Smooth muscle cell (in vitro differentiated cells): Measurements from ENCODE around the gene FBXW7. TPM values are rescaled to one million over a fixed set of nuclear protein-coding genes. Genes with fewer than 3 reads are reported as not detected.

Experiments
- DNase-seq: peaks from one replicate; lab custom pipeline; 2025; ENCODE audit not compliant: unreplicated experiment; lab: John Stamatoyannopoulos, UW
- H2AFZ ChIP-seq: fragments of 200-600 bp; sonication (generic); 2 replicates; pipeline ENCODE4 v1.6.0; 2016; ENCODE audit warnings: antibody characterized with exemption, low read depth, mild to moderate bottlenecking
- H3F3A ChIP-seq: fragments of 200-600 bp; sonication (generic); 2 replicates; pipeline ENCODE4 v1.6.0; 2017; ENCODE audit warnings: antibody characterized with exemption, low read depth
- H3K27ac ChIP-seq: fragments of 200-600 bp; sonication (generic); 2 replicates; pipeline ENCODE4 v1.5.1; 2016; ENCODE audit warnings: low read depth, mild to moderate bottlenecking
- H3K27me3 ChIP-seq: fragments of 200-600 bp; sonication (generic); 2 replicates; pipeline ENCODE4 v1.6.1; 2016; ENCODE audit warnings: low read depth, mild to moderate bottlenecking
- H3K36me3 ChIP-seq: fragments of 200-600 bp; sonication (generic); 2 replicates; pipeline ENCODE4 v1.5.1; 2016; ENCODE audit warnings: low read depth
- H3K4me1 ChIP-seq: fragments of 200-600 bp; sonication (generic); 2 replicates; pipeline ENCODE4 v1.5.1; 2016; ENCODE audit warnings: low read depth
- H3K4me2 ChIP-seq: fragments of 200-600 bp; sonication (generic); 2 replicates; pipeline ENCODE4 v1.6.0; 2016; ENCODE audit warnings: mild to moderate bottlenecking
- H3K4me3 ChIP-seq: fragments of 200-600 bp; sonication (generic); 2 replicates; pipeline ENCODE4 v1.5.1; 2016; ENCODE audit warnings: mild to moderate bottlenecking
- H3K79me2 ChIP-seq: fragments of 200-600 bp; sonication (generic); 2 replicates; pipeline ENCODE4 v1.6.0; 2016; ENCODE audit warnings: low read depth, mild to moderate bottlenecking
- H3K9ac ChIP-seq: fragments of 200-600 bp; sonication (generic); 2 replicates; pipeline ENCODE4 v1.6.0; 2016; ENCODE audit warnings: low read depth
- H3K9me3 ChIP-seq: fragments of 200-600 bp; sonication (generic); replicated peaks from 2 replicates; pipeline ENCODE4 v1.5.1; 2016; ENCODE audit warnings: low read depth
- H4K20me1 ChIP-seq: fragments of 200-600 bp; sonication (generic); 2 replicates; pipeline ENCODE4 v1.6.0; 2016; ENCODE audit warnings: low read depth
- CTCF ChIP-seq: fragments of 200-600 bp; sonication (generic); IDR thresholded peaks from 2 replicates; pipeline ENCODE4 v1.5.1; 2017; ENCODE audit warnings: borderline replicate concordance, mild to moderate bottlenecking, antibody characterized with exemption; ENCODE audit not compliant: insufficient read depth, poor library complexity, severe bottlenecking
- WGBS: methylation state at CpG from one replicate; pipeline ENCODE4 v1.1.7; 2016; ENCODE audit warnings: low lambda C conversion rate; 5-methylcytosine and 5-hydroxymethylcytosine counted together
- polyA plus RNA-seq: library from polyadenylated mRNA; unstranded; fragments of >200 nt; fragmentation: Nextera tagmentation; extraction: Ambion mirVana; gene quantifications from 2 replicates; pipeline ENCODE4 v1.2.1, GENCODE V29; 2016
- total RNA-seq: library from RNA; depleted of rRNA; stranded (reverse); fragments of >200 nt; gene quantifications from 2 replicates; pipeline ENCODE4 v1.2.3, GENCODE V29; 2014

Gene FBXW7
- total and polyA plus RNA-seq, 2 experiments from 2014 or later = 16.4 to 31.6 TPM

- 96% methylated on average over 8 of the region's 8 CpGs for WGBS
- H3K36me3 ChIP-seq = no peaks in the 10 kb centered on the region
Measured at GRCh38 chr4:152529880-152530279, 6.0 kb downstream of the FBXW7 start.

GRCh38 chr4:152528060-152528459, 7.8 kb downstream of the FBXW7 start:
- H3K27me3 ChIP-seq = no peaks in the 10 kb centered on the region
- no peak overlapping the region for H3K9ac ChIP-seq
- peaks cover 89% of the 10 kb centered on the region for H4K20me1 ChIP-seq
- no peak overlapping the region for H3K27ac ChIP-seq
- H3K4me1 ChIP-seq = peaks cover 1% of the 10 kb centered on the region
- no peaks in the 10 kb centered on the region for H3F3A ChIP-seq
- H3K79me2 ChIP-seq = peaks cover 97% of the 10 kb centered on the region
- no peak overlapping the region for H2AFZ ChIP-seq
- WGBS = 96% methylated on average over 2 of the region's 2 CpGs
- no peak for TF ChIP-seq CTCF
- DNase-seq = no peak
- no peaks in the 10 kb centered on the region for H3K9me3 ChIP-seq
- H3K4me2 ChIP-seq = no peak overlapping the region
- no peaks in the 10 kb centered on the region for H3K36me3 ChIP-seq
- no peak overlapping the region for H3K4me3 ChIP-seq

More at GRCh38 chr4:152529880-152530279, 6.0 kb downstream of the FBXW7 start:
- no peak overlapping the region for H3K4me2 ChIP-seq
- H3K9me3 ChIP-seq = no peaks in the 10 kb centered on the region
- H2AFZ ChIP-seq = no peak overlapping the region
- H3K79me2 ChIP-seq = peaks cover 97% of the 10 kb centered on the region
- DNase-seq = no peak
- no peak overlapping the region for H3K27ac ChIP-seq
- no peak overlapping the region for H3K4me3 ChIP-seq
- no peaks in the 10 kb centered on the region for H3K27me3 ChIP-seq
- H3F3A ChIP-seq = no peaks in the 10 kb centered on the region
- H3K4me1 ChIP-seq = peaks cover 14% of the 10 kb centered on the region
- no peak overlapping the region for H3K9ac ChIP-seq
- peaks cover 89% of the 10 kb centered on the region for H4K20me1 ChIP-seq
- TF ChIP-seq CTCF = no peak

GRCh38 chr4:152525878-152526277, 10.0 kb downstream of the FBXW7 start:
- Histone ChIP-seq H3K4me3 (no peak overlapping the region), H3F3A (no peaks in the 10 kb centered on the region), H4K20me1 (peaks cover 88% of the 10 kb centered on the region), H3K4me1 (no peaks in the 10 kb centered on the region), H3K27ac (no peak overlapping the region), H3K9me3 (no peaks in the 10 kb centered on the region), H3K9ac (no peak overlapping the region), H3K79me2 (peaks cover 92% of the 10 kb centered on the region), H3K4me2 (no peak overlapping the region), H3K27me3 (no peaks in the 10 kb centered on the region), H3K36me3 (no peaks in the 10 kb centered on the region), H2AFZ (no peak overlapping the region)
- no peak for TF ChIP-seq CTCF
- DNase-seq = no peak
- 57% methylated on average over 4 of the region's 4 CpGs for WGBS

- H3K9me3 ChIP-seq = no peaks in the 10 kb centered on the region
- H3K4me3 ChIP-seq = no peak overlapping the region
- TF ChIP-seq CTCF = no peak
- no peak for DNase-seq
- no peaks in the 10 kb centered on the region for H3K4me1 ChIP-seq
- H3K27me3 ChIP-seq = no peaks in the 10 kb centered on the region
- H3F3A ChIP-seq = no peaks in the 10 kb centered on the region
- H3K36me3 ChIP-seq = no peaks in the 10 kb centered on the region
- peaks cover 88% of the 10 kb centered on the region for H3K79me2 ChIP-seq
- no peak overlapping the region for H3K4me2 ChIP-seq
- H2AFZ ChIP-seq = no peak overlapping the region
- H3K9ac ChIP-seq = no peak overlapping the region
- no peak overlapping the region for H3K27ac ChIP-seq
- 92% methylated on average over 3 of the region's 3 CpGs for WGBS
- peaks cover 84% of the 10 kb centered on the region for H4K20me1 ChIP-seq
Measured at GRCh38 chr4:152524427-152524826, 11.5 kb downstream of the FBXW7 start.
